NCI-H345 (cell line): ENCODE data around the gene NR3C2.
"Not testable (repeated sequence)": the region's sequence is repeated elsewhere in the genome, so short reads cannot be mapped to it uniquely, and the experiment has no call there.

ENCODE experiments used
- DNase-seq: peaks from one replicate; lab custom pipeline; 2025; lab: John Stamatoyannopoulos, UW

The NR3C2 gene

GRCh38 chr4:148216866-148217814, 225.1 kb downstream of the NR3C2 start:
- no peak for DNase-seq

- no peak for DNase-seq
Observed at GRCh38 chr4:148216321-148216720, 225.9 kb downstream of the NR3C2 start.

GRCh38 chr4:148215202-148215601, 227.0 kb downstream of the NR3C2 start:
- no peak for DNase-seq

- no peak for DNase-seq
Observed at GRCh38 chr4:148214529-148215166, 227.6 kb downstream of the NR3C2 start.

GRCh38 chr4:148211533-148211932, 230.7 kb downstream of the NR3C2 start:
- no peak for DNase-seq

- DNase-seq: no peak
Observed at GRCh38 chr4:148210661-148211060, 231.6 kb downstream of the NR3C2 start.

- no peak for DNase-seq
Observed at GRCh38 chr4:148207068-148207467, 235.1 kb downstream of the NR3C2 start.

GRCh38 chr4:148205476-148205875, 236.7 kb downstream of the NR3C2 start:
- DNase-seq: no peak

GRCh38 chr4:148204892-148205291, 237.3 kb downstream of the NR3C2 start:
- DNase-seq: no peak

- DNase-seq: no peak
Observed at GRCh38 chr4:148204171-148204570, 238.0 kb downstream of the NR3C2 start.

GRCh38 chr4:148203056-148203898, 238.9 kb downstream of the NR3C2 start:
- DNase-seq: peak; percentile 3

- no peak for DNase-seq
Observed at GRCh38 chr4:148200960-148201359, 241.3 kb downstream of the NR3C2 start.

GRCh38 chr4:148196164-148196563, 246.1 kb downstream of the NR3C2 start:
- peak; percentile 15 for DNase-seq

GRCh38 chr4:148192526-148192925, 249.7 kb downstream of the NR3C2 start:
- no peak for DNase-seq

- not testable (repeated sequence) for DNase-seq
Observed at GRCh38 chr4:148187454-148188222, 254.6 kb downstream of the NR3C2 start.

GRCh38 chr4:148184922-148185321, 257.3 kb downstream of the NR3C2 start:
- DNase-seq: no peak

- DNase-seq: no peak
Observed at GRCh38 chr4:148182230-148182911, 259.8 kb downstream of the NR3C2 start.

GRCh38 chr4:148173397-148174017, 268.7 kb downstream of the NR3C2 start:
- no peak for DNase-seq

GRCh38 chr4:148171596-148171995, 270.6 kb downstream of the NR3C2 start:
- no peak for DNase-seq
